ENCODE measurements around the gene HOXB8.

The HOXB8 gene

GRCh38 chr17:48637323-48638260, 22.5 kb upstream of the HOXB8 start:
- no peak for DNase-seq

GRCh38 chr17:48636177-48637018, 21.3 kb upstream of the HOXB8 start:
- DNase-seq = peak in 4 of 5 donors; percentile 46 to 63 (median 54)

- DNase-seq = no peak
Observed at GRCh38 chr17:48634493-48635208, 19.6 kb upstream of the HOXB8 start.

- no peak for DNase-seq
Observed at GRCh38 chr17:48633266-48633677, 18.2 kb upstream of the HOXB8 start.

- no peak for DNase-seq
Observed at GRCh38 chr17:48632579-48633265, 17.6 kb upstream of the HOXB8 start.

- no peak for DNase-seq
Observed at GRCh38 chr17:48631693-48632578, 16.8 kb upstream of the HOXB8 start.

- DNase-seq = no peak
Observed at GRCh38 chr17:48630925-48631692, 16.0 kb upstream of the HOXB8 start.

GRCh38 chr17:48630009-48630924, 15.2 kb upstream of the HOXB8 start:
- no peak for DNase-seq

GRCh38 chr17:48629411-48629759, 14.3 kb upstream of the HOXB8 start:
- DNase-seq = no peak

GRCh38 chr17:48628649-48629410, 13.7 kb upstream of the HOXB8 start:
- DNase-seq = no peak

GRCh38 chr17:48627623-48628521, 12.8 kb upstream of the HOXB8 start:
- no peak for DNase-seq

- no peak for DNase-seq
Observed at GRCh38 chr17:48627118-48627597, 12.1 kb upstream of the HOXB8 start.

- peak in 2 of 5 donors; percentile 31 to 38 for DNase-seq
Observed at GRCh38 chr17:48626245-48627117, 11.4 kb upstream of the HOXB8 start, which contains the start of gene HOXB9. TSS of gene HOXB9 (minus strand) at chr17:48626358. CDS start at chr17:48626269, 89 bp downstream.

- DNase-seq = peak in 2 of 5 donors; percentile 21 to 32
Observed at GRCh38 chr17:48625495-48626244, 10.6 kb upstream of the HOXB8 start.

Measured in T-helper 1 cell (primary cell).